H1 (cell line): Measurements from ENCODE around the gene EIF4A3.

Experiments used
- EZH2 ChIP-seq: fragments of 200-600 bp; sonication (generic); IDR thresholded peaks from 2 replicates; pipeline ENCODE4 v1.7.1; 2012; ENCODE audit warnings: low read depth, mild to moderate bottlenecking, moderate library complexity, low read length, inconsistent platforms; ENCODE audit not compliant: severe bottlenecking
- POLR2A ChIP-seq, 2 experiments: IDR thresholded peaks; 1 replicate in 1 of 2; 2 replicates in 1 of 2; pipeline ENCODE4 v1.6.1; 2011; ENCODE audit warnings: low read depth in 2 of 2, low read length in 2 of 2, mild to moderate bottlenecking in 2 of 2; ENCODE audit errors: control extremely low read depth in 1 of 2
- TF ChIP-seq, protein P1 (sequence below), 3 experiments: IDR thresholded peaks; 1 replicate in 2 of 3; 2 replicates in 1 of 3; pipeline versions ENCODE4 v1.5.1 to v1.6.1; 2011; ENCODE audit warnings: low read length in 3 of 3, mild to moderate bottlenecking in 3 of 3, inconsistent platforms in 2 of 3, low read depth in 1 of 3, moderate library complexity in 1 of 3; ENCODE audit not compliant: insufficient read depth in 1 of 3; ENCODE audit errors: control extremely low read depth in 1 of 3

DNA sequence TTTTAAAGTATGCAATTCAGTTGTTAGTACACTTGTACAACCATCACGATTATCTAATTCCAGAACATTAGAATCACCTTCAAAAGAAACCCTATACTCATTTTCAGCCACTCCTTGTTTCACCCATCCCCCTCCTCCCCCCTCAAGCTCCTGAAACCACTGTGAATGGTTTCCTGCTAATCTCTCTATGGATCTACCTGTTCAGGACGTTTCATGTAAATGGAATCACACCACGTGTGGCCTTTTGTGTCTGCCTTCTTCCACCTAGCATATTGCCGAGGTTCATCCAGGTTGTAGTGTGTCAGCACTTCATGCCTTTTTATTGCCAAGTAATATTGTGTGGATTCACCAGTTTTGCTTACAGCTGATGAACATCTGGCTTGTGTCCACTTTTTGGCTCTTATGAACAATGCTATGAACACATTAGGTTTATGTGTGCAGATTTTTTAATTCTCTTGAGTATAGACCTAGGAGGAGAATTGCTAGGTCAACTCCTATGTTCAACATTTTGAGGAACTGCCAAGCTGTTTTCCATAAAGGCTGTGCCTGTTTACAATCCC, 17.8 kb downstream of the EIF4A3 start:
- TF ChIP-seq, protein P1, sequence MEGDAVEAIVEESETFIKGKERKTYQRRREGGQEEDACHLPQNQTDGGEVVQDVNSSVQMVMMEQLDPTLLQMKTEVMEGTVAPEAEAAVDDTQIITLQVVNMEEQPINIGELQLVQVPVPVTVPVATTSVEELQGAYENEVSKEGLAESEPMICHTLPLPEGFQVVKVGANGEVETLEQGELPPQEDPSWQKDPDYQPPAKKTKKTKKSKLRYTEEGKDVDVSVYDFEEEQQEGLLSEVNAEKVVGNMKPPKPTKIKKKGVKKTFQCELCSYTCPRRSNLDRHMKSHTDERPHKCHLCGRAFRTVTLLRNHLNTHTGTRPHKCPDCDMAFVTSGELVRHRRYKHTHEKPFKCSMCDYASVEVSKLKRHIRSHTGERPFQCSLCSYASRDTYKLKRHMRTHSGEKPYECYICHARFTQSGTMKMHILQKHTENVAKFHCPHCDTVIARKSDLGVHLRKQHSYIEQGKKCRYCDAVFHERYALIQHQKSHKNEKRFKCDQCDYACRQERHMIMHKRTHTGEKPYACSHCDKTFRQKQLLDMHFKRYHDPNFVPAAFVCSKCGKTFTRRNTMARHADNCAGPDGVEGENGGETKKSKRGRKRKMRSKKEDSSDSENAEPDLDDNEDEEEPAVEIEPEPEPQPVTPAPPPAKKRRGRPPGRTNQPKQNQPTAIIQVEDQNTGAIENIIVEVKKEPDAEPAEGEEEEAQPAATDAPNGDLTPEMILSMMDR (IDR thresholded peaks at IDR 0.05; ENCODE audit: control extremely low read depth in 1 of 3, insufficient read depth in 1 of 3, low read depth in 1 of 3, low read length in 3 of 3), result no peak
- no peak for TF ChIP-seq POLR2A (IDR thresholded peaks at IDR 0.05; ENCODE audit: control extremely low read depth in 1 of 2, low read depth in 2 of 2, low read length in 2 of 2)
- no peak for TF ChIP-seq EZH2
